Aortic smooth muscle cell (primary cell): ENCODE results near the gene PLEKHH2. TPM values are rescaled to one million over a fixed set of nuclear protein-coding genes. Genes with fewer than 3 reads are reported as not detected.

Experiments
- total RNA-seq: library from RNA; depleted of rRNA; stranded (reverse); fragments of >200 nt; gene quantifications from 2 replicates; pipeline ENCODE4 v1.2.3, GENCODE V29; 2014

Gene PLEKHH2
- 1.9 and 5.7 TPM in 2 replicates for total RNA-seq

GRCh38 chr2:43637030-43637803, at the start of gene PLEKHH2:
Gene PLEKHH2 (plus strand): TSS chr2:43637260. CDS start chr2:43644674, 7,414 bp downstream.

DNA sequence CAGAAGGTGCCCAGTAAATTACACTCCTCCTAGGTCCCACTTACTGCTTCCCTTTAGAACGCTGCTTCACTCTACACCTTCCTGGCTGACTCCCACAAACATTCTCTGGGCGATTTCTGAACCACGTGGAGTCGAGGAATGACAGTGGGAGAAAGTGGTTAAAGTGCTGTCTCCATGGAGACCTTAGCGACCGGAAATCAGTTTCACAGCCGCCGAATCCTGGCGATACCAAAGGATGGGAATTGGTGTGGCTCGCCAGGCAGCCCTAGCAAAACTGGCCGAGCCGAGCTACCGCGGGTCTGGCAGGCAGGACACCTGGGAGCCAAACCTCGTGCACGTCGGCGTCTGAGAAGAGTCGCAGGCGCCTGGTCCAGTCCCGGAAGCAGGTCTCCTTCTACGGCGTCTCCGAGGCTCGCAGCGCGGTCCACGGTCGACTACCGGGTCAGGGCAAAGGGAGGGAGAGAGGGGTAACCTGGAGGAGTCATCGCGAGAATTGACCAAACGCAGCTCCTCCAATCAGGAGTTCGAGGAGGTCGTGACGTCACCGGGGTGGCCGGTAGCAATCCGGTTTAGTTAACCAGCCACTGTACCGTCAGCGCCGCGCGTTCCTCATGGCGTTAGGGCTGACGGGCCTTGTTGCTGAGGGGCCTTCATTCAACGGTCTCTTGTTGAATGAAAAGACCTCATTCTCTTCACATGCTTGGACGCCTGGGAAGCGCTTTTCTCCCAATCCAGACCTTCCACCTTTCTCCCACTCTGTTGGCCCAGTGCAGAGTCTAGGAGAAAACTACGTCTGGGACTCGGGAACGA, 41.3 kb upstream of the PLEKHH2 start, which contains the start of gene THADA:
TSS of gene THADA (minus strand) at position 436 of the 810 bp plus-strand sequence. CDS start 3,646 bp downstream, outside the sequence.

DNA sequence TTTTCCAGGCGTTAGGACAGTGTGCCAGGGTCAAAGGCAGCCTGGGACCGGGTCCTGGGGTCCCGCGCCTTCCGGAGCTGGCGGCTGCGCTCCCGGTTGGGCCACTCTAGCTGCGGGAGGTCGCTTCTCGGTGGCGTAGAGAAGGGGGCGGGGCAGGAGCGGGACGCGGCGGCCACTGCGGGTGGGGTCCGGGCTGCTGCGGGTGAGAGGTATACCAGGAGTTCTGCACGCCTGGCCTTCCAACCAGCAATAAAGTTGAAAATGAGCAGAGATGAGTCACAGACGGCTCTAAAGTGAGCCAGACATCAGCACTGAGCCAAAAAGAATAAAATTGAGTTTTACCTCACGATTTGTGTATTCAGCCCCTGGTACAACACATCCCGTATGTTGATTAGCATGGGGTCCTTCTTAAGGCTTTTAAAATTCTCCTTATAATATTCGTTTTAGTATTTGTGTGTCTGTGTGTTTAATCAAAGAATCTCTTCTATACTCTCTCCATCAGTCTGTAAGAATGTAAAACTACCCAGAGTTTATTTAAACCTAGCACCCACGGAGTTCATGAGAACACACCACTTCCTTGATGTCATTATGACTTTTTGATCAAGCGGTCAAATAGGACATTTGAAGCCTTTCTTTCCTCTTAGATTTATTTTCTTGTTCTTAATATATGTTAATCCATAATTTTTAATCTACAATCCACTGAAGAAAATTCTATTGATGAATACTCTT, 39.4 kb downstream of the PLEKHH2 start, which contains the start of gene C1GALT1C1L:
TSS of gene C1GALT1C1L (minus strand) at position 108 of the 729 bp plus-strand sequence. CDS start at position 1, 107 bp downstream.

GRCh38 chr2:43773876-43774613, 137.0 kb downstream of the PLEKHH2 start, which contains the start of gene DYNC2LI1:
Gene DYNC2LI1 (plus strand): TSS chr2:43774039. CDS start chr2:43774139, 100 bp downstream.

Other genes with a start within 250 kb of the PLEKHH2 start
- 27.3 and 31.8 TPM in 2 replicates for gene THADA, start 41.2 kb upstream of the PLEKHH2 start, total RNA-seq
- gene C1GALT1C1L, start 39.2 kb downstream of the PLEKHH2 start, total RNA-seq: 0.31 and 0.66 TPM in 2 replicates
- gene DYNC2LI1, start 136.8 kb downstream of the PLEKHH2 start, total RNA-seq: 25.9 and 26.8 TPM in 2 replicates
- under 0.01 TPM in 1 of 2 replicates, not detected in the other for gene ABCG5, start 201.6 kb downstream of the PLEKHH2 start, total RNA-seq
- gene ABCG8, start 201.7 kb downstream of the PLEKHH2 start, total RNA-seq: not detected in 2 replicates